KBM-7 (cell line): Measurements from ENCODE around the gene ZPBP2.
"Not testable (repeated sequence)": the region's sequence is repeated elsewhere in the genome, so short reads cannot be mapped to it uniquely, and the experiment has no call there.

Experiments used
- DNase-seq: peaks from one replicate; pipeline ENCODE4 v3.0.0-alpha.2; 2015
- in situ Hi-C: fragments of 300-500 bp; cut with MboI; formaldehyde crosslinking; loops from 2 replicates; pipeline ENCODE4 v1.14.3; 2020; ENCODE audit warnings: low sequenced_read_pairs, low pct_unique_long_range_greater_than_20kb, mixed read lengths

Gene ZPBP2

DNA sequence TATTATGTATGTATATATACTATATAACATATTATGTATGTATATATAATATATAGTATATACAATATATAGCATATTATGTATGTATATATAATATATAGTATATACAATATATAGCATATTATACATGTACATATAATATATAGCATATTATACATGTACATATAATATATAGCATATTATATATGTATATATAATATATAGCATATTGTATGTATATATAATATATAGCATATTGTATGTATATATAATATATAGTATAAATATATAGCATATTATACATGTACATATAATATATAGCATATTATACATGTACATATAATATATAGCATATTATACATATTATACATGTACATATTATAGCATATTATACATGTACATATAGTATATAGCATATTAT, 17.8 kb upstream of the ZPBP2 start:
- in situ Hi-C loops, DNase-seq: not testable (repeated sequence)

DNA sequence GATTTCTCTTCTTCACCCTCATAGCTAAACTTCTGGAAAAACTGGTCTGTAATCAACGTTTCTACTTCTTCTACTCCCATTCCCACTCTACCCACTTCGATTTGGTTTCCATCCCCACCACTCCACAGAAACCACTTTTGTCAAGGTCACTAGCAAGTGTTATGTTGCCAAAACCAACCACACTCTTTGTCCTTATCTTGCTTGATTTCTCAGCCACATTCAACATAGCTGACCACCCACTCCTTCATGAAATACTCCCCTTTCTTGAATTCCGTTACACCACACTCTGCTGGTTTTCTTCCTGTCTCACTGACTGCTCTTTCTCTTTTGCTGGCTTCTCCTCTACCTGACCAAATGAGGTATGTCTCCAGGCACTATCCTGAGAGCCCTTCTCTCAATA, 15.8 kb upstream of the ZPBP2 start:
- in situ Hi-C loops = no loop called here
- DNase-seq = peak; percentile 15

- in situ Hi-C loops = no loop called here
- DNase-seq = no peak
Measured at GRCh38 chr17:39854909-39855308, 13.1 kb upstream of the ZPBP2 start.

DNA sequence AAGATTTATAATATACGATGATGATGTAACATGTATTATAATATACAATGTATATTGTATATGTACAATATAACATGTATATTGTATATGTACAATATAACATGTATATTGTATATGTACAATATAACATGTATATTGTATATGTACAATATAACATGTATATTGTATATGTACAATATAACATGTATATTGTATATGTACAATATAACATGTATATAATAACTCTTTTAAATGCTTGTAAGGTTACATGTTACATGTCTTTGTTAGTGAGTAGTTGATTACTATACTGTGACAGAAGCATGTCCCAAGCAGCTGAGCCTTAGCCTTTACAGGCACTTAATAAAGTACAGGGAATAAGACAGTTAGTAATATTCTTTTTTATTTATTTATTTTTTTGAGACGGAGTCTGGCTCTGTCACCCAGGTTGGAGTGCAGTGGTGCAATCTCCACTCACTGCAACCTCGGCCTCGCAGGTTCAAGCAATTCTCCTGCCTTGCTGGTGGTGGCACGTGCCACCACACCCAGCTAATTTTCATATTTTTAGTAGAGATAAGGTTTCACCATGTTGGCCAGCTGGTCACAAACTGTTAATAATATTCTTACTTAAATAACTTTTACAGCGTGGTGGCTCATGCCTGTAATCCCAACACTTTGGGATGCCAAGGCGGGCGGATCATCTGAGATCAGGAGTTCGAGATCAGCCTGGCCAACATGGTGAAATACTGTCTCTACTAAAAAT, 11.9 kb upstream of the ZPBP2 start:
- DNase-seq, in situ Hi-C loops: not testable (repeated sequence)

- in situ Hi-C loops = no loop called here
- no peak for DNase-seq
Measured at GRCh38 chr17:39861235-39861634, 6.8 kb upstream of the ZPBP2 start.

DNA sequence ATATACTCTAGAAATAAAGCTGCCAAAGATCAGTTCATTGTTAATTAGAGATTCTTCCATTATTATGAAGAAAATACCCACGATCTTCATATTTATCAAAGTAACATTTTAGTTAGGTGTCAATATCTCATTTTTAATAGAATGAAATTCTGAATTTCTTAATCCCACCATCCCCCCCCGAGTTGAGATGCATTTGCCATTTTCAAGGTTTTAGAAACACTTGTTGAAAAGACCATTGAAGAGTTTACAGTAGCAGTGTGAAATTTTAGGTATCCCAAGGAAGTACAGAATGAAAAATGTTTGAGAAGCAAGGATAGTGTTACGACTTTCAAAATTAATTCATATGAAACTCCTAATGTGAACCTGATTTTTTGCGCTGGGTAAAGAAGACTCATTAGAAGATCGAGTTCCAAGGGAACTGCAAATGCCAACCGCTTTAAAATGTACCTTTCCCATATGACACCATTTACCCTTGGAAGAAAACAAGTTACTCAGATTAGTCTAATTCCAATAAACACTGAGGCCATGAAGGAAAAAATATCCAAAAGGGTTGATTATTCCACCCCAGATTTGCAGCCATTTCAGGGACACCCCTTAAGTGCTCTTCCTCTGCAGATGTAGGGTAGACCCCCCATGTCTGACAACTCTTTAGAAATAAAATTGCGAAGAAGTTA, 4.6 kb upstream of the ZPBP2 start:
- no peak for DNase-seq
- in situ Hi-C loops = no loop called here

DNA sequence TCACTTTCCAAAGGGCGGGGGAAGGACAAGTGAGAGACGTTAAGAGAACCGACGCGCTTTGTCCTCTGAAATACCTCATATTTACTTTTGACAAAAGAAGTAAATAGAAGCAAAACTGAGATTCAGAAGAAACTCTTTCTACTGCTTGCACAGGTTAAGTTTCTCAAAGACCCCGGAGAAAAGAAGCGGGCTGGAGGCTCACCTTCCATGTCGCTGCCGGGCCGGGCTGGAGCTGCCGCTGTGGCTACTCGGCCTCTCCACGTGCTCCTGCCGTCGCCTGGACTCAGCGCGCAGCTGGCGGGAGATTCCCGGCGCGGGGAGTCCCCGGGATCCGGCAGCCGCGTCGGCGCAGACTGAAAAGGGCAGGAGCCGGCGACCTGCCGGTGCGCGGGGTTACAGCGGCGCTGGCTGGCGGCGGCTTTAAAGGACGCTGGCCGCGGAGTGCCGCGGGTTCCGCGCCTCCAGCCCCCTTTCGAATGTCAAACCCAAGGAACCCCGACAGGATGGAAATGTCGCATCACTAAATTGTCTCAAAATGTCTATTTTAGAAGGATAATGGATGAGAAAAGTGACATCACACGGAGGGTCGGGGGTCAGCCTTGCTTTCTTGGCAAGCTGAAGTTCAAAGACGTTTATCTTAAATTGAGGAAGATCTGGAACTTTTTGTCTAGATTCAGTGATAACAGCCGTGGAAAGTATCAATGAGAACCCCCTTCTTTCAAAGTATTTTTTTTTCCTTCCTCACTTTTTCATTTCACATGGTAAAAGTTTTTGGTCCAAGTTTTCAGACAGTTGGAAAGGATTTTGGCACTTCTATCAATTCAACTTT, 3.9 kb upstream of the ZPBP2 start, which contains the start of gene IKZF3:
TSS of gene IKZF3 (minus strand) at position 395 of the 829 bp plus-strand sequence. CDS start at position 209, 186 bp downstream.
- in situ Hi-C loops = no loop called here

GRCh38 chr17:39866013-39866730, 1.8 kb upstream of the ZPBP2 start:
- in situ Hi-C loops = no loop called here
- DNase-seq = no peak

More for the DNA sequence above, 3.9 kb upstream of the ZPBP2 start, which contains the start of gene IKZF3:
- peak; percentile 45 for DNase-seq

DNA sequence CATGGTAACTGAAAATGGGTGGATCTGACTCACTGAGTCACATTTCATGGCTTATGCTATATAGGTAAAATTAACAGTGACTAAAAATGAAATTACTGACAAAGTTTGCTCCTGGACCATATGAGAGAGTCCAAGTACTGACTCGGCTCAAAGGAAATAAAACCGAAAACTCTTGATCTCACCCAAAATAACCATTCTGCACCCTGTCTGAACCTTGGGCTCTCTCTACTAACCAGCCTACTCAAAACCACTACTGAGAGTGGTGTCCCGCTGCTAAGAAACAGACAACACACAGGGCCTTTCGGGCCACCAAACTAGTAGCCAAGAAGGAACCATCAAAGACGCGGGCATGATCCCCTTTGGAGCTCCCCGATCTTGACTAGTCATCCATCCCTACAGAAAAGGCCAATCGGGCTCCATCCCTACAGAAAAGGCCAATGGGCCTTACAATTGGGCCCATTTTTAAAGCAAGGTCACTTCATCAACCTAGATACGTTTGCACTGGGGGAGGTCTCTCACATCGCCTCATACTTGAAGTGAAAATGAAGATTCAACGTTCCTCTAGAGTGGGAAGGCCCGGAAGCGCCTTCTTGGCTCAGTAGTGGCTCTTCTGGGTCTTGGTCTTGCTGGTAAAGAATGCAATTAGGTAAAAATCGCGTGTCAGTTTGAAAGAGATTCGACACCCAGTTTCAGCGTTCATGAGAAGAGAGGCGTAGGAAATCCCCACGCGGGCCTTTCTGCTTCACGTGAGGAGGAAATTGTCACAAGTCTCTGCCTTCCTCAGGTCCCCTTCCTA, 720 bp upstream of the ZPBP2 start:
- DNase-seq = no peak
- in situ Hi-C loops = no loop called here

DNA sequence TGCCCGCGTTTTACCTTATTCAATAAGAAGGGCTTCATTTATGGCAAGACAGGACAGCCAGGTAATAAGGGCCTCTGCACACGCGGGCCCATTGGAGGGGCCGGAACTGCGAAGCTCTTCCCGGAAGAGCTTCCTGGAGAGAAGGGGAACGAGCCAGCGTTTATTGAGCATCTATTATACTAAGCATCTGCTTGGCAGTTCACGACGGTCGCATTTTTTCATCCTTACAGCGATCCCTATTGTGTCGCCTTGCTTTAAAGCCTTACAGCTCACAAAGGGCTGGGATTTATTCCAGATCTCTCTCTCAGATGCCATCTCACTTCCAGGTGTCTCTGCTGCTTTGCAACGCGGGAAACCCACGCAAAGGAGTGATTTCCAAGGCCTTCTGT, 546 bp downstream of the ZPBP2 start:
- DNase-seq = no peak
- in situ Hi-C loops = no loop called here

DNA sequence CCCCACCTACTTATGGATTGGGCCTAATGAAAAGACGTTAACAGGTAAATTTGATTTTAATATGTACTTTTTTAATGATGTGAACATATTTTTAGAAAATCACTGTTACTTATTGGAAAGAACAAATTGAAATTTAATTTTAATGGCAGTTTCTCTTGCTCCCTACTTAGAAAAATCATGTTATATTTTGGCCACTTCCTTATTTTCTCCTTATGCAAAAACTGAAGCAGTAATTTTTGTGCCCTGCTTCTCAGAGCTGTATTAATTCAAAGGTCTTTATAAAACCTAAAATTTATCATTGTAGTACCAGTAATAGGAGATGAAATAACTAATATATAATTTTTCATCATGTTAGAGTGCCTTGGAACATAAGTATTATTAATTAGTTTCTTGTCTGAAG, 2.8 kb downstream of the ZPBP2 start:
- no peak for DNase-seq
- in situ Hi-C loops = no loop called here

GRCh38 chr17:39871801-39872200, 3.8 kb downstream of the ZPBP2 start:
- in situ Hi-C loops = no loop called here
- DNase-seq = no peak

DNA sequence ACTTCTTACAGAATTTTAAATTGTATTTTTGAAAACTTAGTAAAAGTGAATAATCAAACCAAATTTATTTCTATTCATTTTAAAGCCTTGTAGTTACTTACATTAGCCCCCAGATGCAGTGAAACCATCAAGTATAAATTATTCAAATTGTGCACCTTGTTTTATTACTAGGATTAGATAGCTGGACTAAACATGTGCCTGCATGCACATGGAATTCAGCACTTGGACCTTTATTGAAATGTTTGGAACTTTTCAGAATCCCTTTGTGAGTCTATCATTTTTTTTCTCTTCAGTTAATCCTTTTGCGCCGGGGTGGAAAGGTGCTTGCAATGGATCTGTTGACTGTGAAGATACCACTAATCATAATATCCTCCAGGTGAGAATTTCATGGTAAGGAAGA, 4.7 kb downstream of the ZPBP2 start:
- in situ Hi-C loops = no loop called here
- peak; percentile 30 for DNase-seq

DNA sequence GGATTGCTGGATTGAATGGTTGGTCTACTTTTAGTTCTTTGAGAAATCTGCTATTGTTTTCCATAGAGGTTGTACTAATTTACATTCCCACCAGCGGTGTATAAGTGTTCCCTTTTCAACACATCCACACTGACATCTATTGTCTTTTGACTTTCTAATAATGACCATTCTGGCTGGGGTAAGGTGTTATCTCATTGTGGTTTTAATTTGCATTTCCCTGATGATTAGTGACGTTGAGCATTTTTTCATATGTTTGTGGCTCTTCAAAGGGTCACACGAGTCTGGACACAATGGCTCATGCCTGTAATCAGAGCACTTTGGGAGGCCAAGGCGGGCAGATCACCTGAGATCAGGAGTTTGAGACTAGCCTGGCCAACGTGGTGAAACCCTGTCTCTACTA, 18.1 kb downstream of the ZPBP2 start:
- DNase-seq, in situ Hi-C loops: not testable (repeated sequence)

GRCh38 chr17:39887078-39887477, 19.1 kb downstream of the ZPBP2 start:
- in situ Hi-C loops = no loop called here
- DNase-seq = no peak

DNA sequence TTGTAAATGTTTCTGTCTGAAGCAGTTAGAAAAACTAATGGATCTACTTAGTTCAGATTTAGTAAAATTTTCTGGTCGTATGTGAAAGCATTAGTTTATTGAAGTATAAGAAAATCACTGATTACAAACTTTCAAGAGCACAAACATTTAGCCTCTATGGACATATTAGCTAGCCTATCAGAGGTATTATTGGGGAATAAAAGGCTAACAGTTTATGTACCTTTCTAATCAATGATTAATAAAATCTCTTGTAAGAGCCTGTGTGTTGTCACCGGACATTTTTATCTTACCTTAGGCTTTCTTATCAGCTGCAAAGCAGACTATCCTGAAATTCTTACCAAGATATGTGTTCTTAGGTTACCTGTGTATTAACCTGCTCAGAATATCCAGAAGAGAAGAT, 21.2 kb downstream of the ZPBP2 start:
- no peak for DNase-seq
- in situ Hi-C loops = no loop called here

DNA sequence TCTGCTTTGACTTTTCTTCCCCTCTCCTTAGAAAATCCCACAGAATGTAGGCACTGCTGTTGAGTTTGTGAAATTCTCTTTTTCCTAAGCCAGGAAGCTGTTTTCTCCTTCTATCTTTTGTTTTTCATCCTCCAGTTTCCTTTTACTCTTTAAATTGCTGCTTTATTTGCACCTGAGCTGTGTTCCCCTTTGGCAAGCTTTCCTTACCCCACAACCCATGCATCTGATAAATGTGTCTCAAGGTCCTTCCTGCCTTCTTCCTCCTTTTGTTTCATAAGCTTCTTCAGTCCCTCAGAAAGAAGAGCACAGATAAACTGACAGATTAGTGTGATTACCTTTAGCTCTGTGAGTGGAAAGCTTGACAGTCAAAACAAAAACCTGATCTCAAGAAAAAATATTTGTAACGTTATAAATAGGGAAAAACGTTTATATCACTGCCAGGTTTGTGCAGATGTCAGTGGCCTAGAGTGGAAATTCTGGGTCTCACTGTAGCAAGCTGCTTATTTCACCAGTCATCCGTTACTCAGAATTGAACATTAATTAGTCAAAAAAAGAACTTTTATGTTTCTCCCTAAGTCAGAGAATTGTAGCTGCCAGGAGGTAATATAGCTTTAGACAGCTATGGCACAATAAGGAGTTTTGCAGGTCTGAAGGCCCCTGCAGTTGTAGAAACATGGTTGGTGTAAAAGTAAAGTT, 26.8 kb downstream of the ZPBP2 start:
- DNase-seq = peak; percentile 21
- in situ Hi-C loops = no loop called here

DNA sequence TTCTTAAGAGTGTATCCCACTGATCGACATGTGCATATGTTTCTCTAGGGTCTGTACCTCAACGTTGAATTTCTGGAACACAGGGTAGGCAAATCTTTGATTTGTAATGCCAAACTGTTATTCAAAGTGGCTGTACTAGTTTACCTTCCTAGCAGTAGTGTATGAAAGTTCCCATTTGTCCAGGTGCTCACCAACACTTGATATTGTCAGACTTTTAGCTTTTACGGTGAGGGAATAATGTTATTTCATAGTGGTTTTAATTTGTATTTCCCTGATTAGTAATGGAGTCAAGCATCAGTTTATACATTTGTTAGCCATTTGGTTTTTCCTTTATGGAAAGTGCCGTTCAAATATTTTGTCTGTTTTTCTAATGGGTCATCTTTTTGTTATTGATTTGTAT, 30.1 kb downstream of the ZPBP2 start:
- no peak for DNase-seq
- in situ Hi-C loops = no loop called here
